ENCODE measurements around the gene OTUD5.

- no peak for TF ChIP-seq CTCF (IDR thresholded peaks at IDR 0.05)
- TF ChIP-seq POLR2A (IDR thresholded peaks at IDR 0.05): no peak
Observed at GRCh38 chrX:48983896-48984295, 26.5 kb upstream of the OTUD5 start.

Measured in heart left ventricle (tissue), 13 donors.